DMS 273 treated with DMSO at 0.1 percent for 48 hours (cell line): ENCODE measurements around the gene ADRM1.

Experiments
- DNase-seq: peaks from one replicate; lab custom pipeline; 2025; lab: John Stamatoyannopoulos, UW

Gene ADRM1

DNA sequence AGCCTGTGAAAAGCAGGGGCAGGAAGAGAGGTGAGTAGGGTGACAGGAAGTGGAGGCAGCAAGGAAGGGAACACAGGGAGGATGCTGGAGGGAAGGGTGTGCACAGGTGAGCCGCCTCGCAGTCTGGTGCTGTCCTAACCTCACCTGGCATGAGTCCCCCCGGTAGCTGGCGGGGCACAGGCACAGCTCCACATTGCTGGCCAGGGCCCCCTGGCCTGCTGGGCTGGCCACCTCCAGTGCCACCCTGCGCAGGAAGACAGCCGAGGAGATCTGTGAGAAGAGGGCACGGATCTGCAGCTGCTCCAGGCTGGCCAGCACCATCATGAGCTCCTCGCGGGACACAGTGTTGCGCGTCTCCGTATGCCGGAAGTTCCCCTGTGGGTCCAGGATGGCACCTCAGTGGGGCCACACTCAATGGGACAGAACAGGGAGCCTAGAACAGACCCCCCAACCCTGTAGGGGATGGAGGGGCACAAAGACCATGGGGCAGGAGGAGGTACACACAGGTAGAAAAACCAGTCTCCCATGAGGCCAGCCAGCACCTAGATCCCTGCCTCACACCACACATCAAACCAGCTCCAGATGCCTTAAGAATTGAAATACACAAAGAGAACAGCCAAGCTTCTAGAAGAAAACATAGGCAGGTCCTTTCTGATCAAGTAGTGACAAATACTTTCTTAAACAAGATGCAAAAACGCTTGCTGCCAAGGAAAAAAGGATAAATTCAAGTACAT, 22.5 kb downstream of the ADRM1 start:
- DNase-seq = no peak

DNA sequence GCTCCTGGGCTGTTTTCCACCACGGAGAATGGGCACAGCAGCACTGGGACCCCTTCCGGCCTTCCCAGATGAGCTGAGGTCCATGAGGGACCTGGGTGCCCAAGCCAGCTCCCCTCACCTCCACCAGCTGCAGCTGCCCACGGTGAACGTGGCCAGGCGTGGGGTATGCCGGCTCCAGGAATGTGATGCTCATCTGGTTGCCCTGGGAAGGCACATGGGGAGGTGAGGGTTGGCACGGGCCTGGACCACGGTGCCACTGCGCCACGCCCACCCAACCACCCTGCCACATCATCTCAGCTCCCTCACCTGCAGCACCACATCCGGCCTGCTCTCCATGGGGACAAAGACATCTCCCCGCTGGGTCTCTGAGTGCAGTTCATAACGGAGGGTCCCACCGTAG, 23.8 kb downstream of the ADRM1 start:
- DNase-seq = no peak

DNA sequence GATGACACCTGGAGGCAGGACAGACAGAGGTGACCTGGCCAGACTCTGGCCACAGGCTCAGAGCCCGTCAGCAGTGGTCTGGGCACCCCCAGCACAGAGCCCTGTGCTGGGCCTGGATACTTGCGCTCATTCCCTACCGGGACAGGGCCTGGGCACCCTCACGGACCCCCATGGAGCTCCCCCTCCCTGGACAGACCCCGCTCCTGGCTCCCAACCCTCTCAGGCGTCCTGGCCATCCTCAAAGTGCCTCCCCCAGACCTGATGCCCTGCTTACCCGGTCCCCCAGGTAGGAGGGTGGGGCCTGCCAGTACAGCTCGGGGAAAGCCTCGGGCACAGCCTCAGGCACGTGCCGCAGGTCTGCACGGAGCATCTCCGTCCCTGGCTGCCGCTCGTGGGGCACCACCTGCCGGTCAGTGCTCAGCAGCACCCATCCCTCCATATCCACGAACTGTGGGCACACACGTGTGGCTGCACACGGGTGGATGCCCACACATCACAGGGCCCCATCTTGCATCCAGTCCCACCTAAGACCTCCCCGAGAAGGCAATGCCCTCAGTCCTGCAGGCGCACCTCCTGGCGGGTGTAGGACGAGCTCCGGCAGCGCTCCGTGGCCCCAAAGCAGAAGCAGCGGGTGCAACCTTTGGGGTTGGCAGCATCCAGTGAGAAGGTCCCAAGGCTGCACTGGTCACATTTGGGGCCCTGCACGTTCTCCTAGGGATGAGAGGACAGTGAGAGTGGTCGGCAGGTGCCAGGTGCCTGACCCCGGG, 24.3 kb downstream of the ADRM1 start:
- DNase-seq = no peak

DNA sequence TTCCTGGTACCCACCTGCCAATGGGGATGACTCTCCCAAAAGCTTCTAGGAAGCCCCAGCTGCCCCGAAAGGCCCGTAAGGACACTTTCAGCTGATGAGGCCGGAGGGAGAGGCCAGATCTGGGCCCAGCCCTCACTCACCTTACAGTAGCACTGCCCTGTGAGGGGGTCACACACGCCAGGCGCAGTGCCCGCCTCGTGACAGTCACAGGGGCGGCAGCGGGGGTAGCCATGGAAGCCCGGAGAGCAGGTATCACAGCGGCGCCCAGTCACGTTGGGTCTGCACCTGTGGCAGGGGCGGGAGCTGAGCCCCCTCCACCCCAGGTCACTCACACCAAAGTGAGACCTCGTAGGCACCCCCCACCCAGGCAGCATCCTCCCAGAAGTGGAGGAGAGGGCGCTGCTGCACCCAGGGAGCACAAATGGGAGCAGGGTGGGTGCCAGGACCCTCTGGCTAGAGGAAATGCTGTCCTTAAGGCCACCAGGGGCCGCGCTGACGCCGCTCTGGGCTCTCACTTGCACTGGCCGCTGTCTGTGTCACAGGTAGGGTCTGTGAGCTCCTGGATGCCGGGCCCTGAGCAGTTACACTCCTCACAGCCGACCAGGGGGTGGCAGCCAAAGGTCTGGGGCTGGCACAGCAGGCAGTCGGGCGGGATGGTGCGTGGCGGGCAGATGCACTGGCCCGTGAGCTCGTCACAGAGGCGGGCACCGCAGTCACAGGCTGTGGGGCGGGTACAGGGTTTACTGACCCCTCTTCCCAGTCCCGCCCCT, 25.1 kb downstream of the ADRM1 start:
- DNase-seq = no peak

DNA sequence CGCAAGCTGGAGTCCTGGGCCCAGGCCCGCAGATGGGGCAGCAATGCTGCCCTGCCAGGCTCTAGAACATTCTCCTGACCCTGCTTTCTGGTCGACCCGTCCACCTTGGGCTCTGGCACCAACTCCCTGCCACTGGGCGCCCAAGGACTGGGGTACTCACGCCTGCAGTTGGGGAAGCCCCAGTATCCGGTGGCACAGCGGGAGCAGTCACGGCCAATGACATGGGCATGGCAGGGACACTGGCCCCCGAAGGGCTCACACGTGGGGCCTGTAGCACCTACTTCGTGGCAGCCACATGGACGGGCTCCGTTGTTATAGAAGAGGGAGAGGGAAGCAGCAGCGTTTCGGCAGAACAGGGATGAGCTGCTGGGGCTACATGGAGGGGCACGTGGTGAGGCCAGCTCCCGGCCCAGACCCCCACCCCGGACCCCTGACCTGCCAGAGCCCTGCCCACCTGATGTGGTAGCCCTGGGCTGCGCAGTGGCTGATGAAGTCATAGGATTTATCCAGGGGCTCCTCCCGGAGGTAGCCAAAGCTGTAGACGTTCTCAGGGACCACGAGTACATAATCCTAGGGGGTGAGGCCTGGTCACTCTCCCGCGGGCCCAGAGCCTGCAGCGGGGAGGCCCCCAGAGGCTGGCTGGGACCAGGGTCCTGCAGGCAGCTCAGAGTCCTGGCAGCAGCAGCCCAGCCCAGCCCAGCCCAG, 26.0 kb downstream of the ADRM1 start:
- no peak for DNase-seq

DNA sequence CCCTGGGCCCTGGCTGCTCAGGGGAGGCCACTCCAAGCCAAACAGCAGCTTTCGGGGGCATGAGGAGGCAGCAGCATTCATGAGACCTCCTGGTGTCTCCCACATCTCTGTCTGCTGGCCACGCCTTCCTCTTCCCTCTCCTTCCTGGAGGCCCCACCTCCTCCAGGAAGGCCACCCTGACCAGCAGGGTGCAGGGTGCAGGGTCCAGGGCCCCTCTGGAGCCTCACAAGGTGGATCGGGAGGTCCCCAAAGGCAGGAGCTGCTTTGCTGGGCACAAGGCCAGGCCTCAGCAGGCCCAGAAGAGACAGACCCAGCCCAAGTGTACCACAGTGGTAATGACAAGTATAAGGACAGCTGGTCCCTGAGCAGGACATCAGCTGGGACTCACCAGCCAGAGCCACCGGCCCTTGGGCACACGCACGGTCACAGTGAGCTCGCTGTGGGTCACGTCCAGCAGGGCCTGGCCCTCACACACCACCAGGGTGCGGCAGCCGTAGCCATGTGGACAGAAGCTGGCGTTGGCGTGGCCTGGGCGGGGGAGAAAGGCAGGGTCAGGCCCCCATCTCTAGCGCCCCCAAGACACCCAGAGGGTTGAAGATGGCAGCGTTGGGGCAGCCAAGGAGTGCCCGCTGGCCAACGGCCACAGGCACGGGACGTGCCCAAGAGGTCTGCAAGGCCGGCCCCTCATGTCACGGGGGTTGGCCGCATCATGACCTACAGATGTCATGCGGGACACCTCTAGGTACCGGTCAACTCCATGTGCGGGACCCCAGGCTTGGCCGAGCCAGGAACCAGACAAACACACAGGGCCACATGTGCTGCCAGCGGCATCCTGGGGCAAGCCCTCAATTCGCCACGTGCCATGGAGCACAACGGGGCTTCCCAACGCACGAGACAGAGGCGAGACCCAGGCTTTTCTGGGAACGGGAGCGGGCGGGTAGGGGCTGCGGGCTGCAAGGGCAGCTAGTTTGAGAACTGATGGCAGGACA, 26.9 kb downstream of the ADRM1 start:
- DNase-seq = no peak

DNA sequence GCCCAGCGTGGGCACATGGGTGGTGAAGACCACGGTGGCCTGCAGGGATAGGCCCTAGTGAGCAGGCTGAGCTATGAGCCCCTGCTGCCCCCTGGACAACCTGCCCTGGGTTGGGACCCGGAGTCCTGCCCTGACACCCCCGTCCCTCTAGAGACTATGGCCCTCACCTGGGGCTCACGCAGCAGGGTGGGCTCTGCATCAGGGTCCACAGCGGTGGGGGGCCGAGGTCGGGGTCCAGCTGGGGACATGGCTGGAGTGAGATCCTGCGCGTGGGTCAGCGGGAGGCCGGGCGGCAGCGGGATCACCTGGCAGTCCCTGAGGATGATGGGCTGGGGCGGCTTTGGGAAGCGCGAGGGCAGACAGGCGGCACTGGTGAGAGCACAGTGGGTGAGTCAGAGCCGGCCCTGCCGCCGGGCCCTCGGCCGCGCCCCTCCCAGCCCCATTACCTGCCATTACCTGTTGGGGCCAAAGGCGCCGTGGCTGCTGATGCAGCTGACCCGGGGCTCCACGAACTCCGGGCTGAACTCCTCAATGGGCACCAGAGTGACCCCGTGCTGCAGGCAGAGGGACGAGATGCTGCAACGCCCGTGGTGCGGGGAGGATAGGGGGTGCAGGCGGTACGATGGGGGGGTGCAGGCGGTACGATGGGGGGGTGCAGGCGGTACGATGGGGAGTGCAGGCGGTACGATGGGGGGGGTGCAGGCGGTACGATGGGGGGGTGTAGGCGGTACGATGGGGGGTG, 27.9 kb downstream of the ADRM1 start:
- DNase-seq = no peak

DNA sequence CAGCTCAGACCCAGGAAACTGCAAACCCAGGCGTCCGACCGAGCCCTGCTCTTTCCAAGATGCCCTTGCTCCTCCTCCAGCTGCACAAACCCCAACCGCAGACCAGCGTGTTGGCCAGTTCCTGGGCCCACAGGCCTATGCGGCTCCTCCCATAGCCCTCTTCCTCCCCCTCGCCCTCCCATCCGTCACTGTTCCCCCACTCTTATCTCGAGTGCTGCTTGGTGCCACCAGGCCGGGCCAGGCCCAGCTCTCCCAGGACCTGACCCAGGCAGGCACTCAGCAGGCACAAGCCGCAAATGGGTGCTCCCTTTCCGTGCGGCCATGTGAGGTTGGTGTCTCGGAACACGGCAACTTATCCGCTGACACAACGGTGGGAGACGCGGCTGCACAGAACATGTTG, 28.6 kb downstream of the ADRM1 start:
- no peak for DNase-seq

DNA sequence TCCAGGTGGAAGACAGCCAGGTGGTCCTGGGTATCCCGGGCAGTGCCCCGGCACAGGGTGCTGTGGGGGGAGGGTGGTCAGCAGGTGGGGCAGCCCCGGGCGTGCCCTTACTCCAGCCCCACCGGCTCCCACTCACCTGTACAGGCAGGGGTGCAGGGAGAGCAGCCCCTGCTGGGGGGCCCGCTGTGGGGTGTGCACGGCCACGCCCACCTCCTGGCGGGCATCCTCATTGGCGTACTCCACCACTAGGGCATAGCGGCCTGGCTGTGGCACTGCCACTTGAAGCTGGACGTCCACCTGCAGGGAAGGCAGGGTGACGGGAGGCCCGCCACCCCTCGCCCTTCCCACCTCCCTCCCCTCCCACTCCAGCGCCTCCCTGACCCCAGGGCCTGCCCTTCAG, 29.6 kb downstream of the ADRM1 start:
- DNase-seq = no peak

DNA sequence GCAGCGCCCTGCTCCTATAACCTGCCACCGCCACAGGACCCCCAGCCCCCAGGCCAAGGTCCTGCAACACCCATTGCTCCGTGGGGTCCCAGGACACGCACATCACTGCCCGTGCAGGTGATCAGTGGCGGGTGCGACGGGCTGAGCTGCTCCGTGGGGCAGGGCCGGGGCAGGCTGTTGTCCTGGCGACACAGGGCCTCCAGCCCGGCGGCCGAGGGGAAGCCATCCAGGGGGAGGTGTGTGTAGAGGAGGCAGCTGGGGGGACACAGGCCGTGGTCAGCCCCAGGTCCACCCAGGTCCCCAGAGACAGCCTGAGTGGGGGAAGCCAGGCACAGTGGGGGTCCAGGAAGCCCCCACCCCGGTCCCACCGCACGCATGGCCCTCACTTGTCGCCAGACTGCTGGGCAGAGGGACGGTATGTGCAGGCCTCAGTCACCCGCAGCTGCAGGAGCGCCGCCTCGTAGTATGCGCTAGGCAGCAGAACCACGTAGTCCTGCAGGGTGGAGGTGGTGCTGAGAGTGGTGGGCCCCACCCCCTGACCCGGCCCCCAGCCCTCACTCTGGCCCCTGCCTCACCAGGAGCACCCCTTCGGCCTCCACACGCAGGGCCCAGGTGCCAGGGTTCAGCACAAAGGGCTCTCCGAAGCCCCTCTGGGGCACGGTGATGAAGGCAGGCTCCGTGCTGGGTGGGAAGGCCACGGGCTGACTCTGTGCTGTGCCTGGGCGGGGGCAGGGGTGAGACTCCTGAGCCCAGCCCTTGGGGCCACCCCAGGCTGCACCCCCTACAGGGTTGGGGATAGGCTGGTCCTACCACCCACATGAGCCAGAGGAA, 30.4 kb downstream of the ADRM1 start:
- no peak for DNase-seq

DNA sequence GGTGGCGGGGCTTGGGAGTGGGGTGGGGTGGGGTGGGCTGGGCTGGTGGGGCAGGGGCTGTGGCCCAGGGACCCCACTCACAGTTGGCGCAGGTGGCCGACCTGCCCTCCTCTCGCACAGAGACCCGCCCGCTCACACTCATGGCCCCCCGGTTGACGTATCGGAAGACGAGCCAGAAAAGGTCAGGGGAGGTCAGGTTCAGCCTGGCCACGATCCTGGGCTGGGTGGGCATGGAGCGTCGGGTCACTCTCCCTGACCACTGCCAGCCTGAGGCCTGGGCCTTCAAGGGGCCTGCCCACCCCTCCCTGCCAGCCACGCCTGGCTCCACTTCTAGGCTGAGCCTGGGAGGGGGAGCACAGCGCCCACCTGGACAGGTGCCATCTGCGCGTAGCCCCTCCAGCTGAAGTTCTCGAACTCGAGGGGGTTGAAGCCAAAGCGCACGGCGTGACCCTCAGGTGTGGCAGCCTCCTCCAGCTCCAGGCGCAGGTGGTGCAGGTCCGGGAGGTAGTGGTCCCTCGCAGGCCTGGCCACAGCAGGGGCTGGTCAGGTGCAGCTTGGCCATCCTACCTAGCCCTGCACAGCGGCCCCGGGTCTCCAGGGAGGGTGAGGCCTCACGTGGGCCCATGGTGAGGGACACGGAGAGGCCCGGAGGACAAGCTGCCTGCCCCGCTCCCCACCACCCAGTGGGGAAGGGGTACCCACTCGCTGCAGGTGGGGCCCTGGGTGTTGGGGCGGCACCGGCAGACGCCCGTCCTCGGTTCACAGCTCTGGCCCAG, 31.2 kb downstream of the ADRM1 start:
- no peak for DNase-seq

DNA sequence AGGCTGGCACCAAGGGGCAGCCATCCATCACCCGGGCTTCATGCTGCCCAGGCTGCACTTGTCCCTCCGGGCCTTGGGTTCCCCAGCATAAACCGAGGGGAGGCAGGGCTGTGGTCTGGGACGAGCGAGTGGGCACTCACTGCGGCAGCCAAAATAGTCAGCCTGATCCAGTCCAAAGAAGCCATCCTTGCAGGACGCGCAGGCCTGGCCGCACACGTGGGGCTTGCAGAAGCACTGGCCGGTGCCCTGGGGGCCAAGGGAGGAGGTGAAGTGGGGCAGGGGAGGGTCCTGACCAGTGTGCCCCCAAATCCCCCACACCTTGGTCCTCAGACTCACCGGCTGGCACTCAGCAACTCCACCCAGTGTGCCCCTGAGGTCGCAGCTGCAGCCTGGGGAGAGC, 32.1 kb downstream of the ADRM1 start:
- no peak for DNase-seq

DNA sequence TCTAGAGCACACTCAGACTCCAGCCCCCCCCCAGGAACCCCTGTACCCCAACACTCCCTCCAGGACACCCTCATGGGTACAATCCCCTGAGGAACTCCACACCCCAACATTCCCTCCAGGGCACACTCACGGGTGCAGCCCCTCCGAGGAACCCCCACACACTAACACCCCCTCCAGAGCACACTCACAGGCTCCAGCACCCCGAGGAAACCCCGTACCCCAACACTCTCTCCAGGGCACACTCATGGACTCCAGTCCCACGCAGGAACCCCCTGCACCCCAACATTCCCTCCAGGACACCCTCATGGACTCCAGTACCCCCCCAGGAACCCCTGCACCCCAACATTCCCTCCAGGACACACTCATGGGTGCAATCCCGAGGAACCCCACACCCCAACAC, 32.7 kb downstream of the ADRM1 start:
- DNase-seq = no peak

DNA sequence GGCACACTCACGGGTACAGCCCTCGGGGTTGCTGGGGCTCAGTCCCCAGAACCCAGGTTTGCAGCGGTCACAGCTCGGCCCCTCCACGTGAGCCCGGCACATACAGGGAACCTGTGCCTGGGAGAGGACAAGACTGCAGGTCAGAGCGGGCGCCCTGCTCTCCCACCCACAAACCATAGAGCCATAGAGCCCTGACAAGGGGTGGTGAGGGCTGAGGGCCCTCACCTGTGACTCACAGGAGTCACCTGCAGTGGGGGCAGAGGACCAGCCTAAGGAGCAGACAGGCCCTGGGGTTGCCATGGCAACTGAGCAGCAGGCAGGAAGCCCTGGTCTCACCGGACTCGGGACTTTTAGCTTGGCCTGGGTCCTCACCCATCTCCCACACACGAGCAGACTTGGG, 33.5 kb downstream of the ADRM1 start:
- no peak for DNase-seq

DNA sequence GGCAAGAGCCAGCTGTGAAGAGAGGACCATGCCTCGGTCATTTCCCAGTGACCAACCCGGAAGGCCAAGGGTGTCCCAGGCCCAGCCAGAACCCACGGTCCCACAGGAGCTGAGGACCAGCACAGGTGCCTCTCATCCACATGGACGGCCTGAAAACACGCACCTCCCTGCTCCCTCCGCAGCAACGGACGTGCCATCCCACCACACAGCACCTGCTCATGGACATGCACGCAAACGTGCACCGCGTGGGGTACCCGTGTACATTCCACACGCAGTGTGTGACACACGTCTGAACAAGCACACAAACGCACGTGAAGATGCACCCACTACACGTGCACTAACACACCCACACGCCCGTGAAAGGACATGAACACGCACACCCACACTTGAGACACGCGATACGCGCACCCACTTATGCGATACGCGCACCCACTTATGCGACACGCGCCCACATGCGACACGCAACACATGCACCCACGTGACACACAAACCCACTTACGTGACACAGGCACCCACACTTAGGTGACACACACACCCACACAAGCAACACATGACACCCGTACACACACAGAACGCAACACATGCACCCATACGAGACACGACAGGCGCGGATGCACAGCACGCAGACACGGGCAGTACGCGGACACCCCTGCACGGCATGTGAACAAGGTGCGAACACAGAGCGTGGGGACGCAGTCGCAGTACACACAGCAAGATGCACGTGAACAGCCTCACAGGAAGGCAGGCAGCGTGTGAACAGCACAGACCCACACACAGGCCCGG, 34.2 kb downstream of the ADRM1 start:
- no peak for DNase-seq

DNA sequence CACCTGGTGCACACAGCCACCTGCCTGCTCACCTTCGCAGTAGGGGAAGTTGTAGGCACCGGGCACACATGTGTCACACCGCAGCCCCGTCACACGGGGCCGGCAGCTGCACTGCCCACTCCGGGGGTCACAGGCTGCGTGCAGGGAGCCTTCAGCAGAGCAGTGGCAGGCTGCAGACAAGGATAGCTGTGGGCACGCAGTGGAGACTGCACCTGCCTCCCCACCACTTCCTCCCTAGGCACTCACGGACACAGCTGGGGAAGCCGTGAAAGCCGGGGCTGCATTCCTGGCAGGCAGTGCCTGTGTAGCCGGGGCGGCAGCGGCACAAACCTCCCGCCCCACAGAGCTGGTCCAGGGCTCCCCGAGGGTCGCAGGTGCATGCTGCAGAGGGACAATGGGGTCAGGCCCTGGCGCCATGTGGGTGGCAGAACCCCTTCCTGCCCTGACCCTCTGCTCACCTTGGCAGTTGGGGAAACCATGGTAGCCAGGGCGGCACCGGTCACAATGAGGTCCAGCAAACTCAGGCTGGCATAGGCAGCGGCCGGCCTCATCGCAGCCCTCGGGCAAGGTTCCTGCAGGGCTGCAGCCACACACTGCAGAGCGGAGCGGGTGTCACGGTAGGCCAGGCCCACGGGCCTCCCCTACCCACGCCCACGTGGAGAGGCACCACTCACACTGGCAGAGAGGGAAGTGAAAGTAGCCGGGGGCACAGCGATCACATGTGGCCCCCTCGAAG, 34.9 kb downstream of the ADRM1 start:
- no peak for DNase-seq

DNA sequence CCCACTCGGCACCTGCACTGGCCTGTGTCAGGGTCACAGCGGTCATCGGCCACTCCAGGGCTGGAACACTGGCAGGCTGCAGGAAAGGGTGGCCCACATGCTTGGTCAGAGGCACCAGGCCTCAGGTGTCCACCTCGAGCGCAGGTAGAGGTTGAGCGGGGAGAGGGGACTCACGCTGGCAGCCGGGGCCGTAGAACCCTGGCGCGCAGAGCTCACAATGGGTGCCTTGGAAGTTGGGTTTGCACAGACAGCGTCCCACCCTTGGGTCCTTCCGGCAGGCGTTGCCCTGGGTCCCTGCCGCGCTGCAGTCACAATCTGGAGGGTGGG, 35.5 kb downstream of the ADRM1 start:
- DNase-seq = no peak
